Femur (tissue), 1 donor: ENCODE data around the gene CYP11A1.

ENCODE experiments used
- DNase-seq: peaks from one replicate; pipeline ENCODE4 v3.0.0-alpha.2; 2017

CYP11A1 gene

GRCh38 chr15:74387141-74387541, 19.7 kb upstream of the CYP11A1 start:
- DNase-seq = no peak

DNA sequence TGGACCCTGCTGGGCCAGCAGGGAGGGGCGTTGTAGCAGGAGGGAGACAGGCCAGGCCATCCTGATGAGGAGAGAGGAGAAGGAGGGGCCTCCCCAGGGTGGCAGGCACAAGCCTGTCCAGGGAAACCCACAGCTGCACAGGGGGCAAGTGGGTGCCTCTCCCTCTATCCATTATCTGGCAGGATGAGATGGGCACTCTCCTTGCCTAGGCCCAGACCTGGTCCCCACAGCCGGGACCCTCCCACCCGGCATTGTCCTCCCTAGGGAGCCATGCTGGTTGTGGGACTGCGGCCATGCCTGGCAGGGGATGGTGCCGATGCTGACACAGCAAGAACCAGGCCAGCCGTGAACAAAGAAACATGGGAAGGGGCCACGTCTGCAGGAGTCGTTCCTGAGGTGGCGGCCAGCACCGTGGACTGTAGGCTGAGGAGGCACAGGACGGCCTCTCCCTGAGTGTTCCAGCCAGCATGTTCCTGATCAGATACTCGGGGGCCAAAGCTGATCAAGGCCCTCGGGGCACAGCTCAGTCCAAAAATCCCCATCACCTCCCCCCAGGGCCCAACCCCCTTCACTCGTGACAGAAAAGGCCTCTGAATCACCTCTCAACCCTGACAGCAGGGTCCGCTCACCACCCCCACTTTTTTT, 19.2 kb upstream of the CYP11A1 start:
- no peak for DNase-seq

DNA sequence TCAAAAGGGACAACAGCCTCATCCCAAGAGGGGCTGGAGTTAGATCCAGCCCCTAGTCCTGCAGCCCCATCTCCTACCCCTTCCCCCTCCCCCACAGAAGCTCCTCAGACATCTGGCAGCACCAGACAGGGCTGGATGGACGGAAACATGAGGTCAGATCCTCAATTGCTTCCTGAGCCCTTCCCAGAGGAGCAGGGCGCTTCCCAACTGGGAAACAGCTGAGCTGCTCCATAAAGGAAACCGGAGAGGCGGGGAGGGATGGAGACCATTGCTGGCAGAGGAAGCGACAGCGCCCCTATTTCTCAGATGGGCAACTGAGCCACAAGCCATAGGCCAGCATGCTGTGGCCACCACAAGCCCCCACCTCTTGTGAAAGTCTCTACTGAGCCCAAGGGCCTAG, 18.3 kb upstream of the CYP11A1 start:
- DNase-seq = peak; percentile 47

DNA sequence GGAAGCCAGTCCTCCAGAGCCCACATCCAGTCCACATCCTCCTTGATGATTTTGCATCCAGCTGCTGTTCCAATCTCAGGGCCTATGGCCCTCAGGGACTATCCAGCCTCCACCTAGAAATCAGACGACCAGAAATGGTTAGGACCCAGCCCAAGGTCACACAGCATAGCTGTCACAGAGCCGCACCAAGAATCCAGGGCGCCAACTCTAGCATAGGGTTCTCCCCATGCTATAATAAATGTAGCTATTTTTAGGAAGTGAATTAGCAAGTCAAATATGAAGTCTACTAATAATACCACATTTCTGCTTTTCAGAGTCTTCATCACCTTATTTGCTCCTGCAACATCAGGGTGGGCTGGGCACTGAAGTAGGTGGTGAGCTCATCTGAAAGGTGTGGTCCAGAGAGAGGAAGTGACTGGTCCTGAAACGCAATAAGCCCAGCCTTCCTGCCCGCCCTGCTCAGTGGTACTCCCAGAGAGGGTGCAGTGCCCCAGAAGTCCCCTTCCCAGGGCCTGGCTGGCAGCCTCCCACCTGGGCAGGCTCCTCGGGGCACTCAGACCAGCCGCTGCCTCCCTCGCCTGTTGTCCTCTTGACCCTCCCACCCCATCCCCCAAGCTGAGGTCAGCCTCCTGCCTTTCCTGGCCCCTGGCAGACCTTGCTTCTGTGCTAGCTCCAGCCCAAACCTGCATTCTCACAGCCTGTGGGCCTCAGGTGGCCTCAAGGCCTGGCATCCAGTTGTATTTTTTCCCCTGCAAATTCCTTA, 17.6 kb upstream of the CYP11A1 start:
- peak; percentile 56 for DNase-seq

GRCh38 chr15:74384566-74384880, 17.1 kb upstream of the CYP11A1 start:
- DNase-seq = no peak

GRCh38 chr15:74383695-74384565, 16.5 kb upstream of the CYP11A1 start:
- peak; percentile 41 for DNase-seq

DNA sequence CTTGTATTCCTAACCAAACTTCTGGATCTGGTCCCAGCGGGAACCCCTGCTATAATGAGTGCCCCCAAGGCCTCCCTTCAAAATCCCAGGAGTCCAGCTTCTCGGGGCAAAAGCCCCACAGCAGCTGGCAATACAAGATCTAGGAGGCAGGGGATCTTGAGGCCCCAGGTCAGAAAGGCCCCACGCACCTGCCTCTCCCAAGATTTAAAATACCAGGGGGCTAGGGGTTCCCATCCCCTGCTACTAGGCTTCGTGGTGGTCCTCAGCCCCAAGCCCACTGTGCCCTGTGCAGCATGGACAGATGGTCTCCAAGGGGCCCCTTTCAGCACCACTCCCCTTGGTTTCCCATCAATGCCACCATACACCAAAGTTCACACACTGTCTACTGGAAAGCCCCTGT, 15.8 kb upstream of the CYP11A1 start:
- DNase-seq = no peak

GRCh38 chr15:74382004-74382816, 14.8 kb upstream of the CYP11A1 start:
- DNase-seq = peak; percentile 90

DNA sequence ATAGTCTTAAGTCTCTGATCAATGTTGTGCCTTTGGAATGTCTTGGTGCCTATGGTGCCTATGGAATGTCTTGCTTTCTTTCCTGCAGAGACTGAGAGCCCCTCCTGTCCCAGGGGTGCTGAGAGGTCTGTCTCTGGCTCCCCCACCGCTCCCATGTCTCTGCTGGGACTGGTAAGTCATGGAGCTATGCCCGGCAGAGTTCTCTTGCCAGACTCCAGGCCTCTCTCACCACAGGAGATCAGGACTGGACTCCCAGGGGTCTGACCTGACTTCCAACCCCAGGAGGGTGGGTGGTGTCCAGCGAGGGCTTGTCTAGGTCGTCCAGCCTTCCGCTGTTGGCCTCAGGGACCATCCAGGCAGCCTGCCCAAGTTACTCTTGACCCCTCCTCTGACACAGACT, 14.0 kb upstream of the CYP11A1 start:
- no peak for DNase-seq

GRCh38 chr15:74381190-74381453, 13.7 kb upstream of the CYP11A1 start:
- DNase-seq = no peak

- no peak for DNase-seq
Measured at GRCh38 chr15:74380361-74381189, 13.1 kb upstream of the CYP11A1 start.

GRCh38 chr15:74378848-74379247, 11.4 kb upstream of the CYP11A1 start:
- DNase-seq = peak; percentile 51

- DNase-seq = no peak
Measured at GRCh38 chr15:74377831-74378766, 10.7 kb upstream of the CYP11A1 start.

DNA sequence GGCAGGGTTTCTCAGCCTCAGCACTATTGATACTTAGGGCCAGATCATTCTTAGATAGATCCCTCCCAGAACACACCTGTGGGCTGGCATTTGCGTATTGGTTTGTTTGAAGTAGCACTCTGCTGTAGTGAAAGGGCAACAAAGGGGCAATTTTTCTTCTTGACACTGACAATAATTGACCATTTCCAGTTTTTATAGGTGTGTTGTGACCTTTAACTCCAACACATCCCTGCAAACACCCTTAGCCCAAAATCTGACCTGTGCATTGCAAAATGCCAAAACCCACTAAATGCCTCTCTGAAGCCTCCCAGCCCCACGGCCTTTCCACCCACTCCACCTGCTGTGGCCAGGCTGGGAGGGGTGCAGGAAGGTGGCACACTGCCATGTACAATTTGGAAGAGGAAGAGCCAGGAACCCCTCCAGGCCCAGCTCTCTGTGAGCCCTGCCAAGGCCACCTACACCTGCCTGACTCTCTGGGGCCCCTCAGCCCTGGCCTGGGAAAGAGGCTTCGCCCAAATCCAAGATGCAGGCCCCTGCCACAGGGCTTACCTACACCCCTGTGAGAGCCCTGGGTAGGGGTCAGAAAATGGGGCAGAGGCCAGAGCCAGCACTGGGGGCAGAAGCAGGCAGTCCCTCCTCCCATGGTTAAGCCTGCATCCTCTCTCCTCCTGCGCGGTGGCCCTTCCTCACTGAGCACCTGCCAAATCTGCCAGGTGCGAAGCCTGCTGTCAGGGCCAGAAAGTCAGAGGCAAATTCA, 9.6 kb upstream of the CYP11A1 start:
- no peak for DNase-seq

DNA sequence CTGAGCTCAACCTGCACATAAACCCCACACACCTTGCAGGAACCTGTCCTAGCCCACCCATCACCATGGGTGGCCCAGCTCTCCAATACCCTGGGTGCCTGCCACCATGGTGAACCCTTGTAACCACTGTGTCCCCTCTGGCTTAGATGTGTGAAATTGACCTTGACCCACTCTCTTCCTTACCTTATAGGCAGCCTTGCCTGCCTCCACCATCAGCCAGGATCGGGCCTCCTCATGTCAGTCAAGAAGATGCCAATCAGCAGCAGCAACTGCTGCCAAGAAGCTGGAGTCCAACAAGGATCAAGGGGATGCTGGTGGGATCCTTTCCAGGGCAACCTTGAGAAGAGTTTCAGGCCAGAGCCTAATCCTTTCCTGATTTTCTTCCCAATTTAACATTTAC, 8.8 kb upstream of the CYP11A1 start:
- DNase-seq = no peak

DNA sequence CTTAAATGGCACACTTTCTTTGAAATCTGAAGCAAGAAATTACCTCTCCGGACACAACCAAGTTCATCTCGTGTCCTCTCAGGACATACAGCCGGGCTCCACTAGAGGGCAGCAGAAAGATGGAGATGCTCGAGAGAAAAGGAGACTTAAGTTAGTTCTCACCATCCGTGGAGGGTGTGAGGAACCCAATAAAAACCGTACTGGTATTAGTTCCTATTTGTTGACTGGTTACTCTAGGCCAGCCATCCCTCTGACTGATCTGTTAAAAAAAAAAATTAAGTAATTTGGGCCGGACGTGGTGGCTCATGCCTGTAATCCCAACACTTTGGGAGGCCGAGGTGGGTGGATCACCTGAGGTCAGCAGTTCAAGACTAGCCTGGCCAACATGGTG, 7.9 kb upstream of the CYP11A1 start:
- DNase-seq = peak; percentile 83

- DNase-seq = no peak
Measured at GRCh38 chr15:74374648-74375302, 7.3 kb upstream of the CYP11A1 start.

- peak; percentile 94 for DNase-seq
Measured at GRCh38 chr15:74373731-74374647, 6.5 kb upstream of the CYP11A1 start.
